ENCODE results near the gene DPH3.

The DPH3 gene

DNA sequence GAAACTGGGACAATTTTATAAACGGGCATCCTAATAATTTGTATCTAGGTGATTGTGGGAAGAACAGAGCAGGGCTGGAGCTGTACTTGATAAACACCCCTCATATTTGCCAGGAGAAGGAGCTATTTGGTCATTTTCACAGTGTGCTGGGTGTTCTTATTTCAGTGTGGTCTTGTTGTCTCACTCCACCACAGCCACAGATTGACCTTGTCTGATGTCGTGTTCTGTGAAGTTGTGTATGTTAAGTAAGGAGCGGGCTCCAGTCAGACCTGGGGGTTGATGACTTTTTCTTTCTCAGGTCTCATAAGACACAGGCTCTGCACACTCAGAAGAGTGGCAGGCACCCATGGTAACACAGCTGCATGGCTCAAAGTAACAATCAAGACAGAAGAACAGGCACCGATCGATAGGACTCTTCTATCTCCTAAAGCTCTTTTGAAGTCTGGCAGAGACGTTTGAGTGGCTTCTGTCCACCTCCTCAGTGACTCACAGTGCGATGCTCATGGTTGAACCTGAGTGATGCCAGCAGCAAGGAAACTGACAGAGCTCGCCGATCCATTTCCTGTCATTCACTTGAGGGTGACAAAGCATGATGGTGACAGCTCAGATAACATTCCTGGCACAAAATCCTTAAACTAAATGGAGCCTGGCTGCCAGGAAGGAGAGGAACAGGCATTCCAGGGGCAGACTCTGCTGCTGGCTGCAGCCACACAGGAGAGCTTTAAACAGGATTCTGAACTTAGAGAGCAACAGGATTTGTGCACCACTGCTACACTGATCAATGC, 20.8 kb downstream of the DPH3 start:
- TF ChIP-seq LEF1 (IDR thresholded peaks at IDR 0.05; ENCODE audit: borderline replicate concordance) (no peak), SUZ12 (IDR thresholded peaks at IDR 0.05) (no peak), CTBP1 (IDR thresholded peaks at IDR 0.05; ENCODE audit: borderline replicate concordance) (no peak), L3MBTL2 (conservative IDR thresholded peaks at IDR 0.05) (no peak), FOXK2 (IDR thresholded peaks at IDR 0.05) (no peak), FOXA1 (IDR thresholded peaks at IDR 0.05) (no peak), BHLHE40 (IDR thresholded peaks at IDR 0.05; ENCODE audit: borderline replicate concordance) (no peak), ELF4 (IDR thresholded peaks at IDR 0.05) (no peak), TARDBP (IDR thresholded peaks at IDR 0.05) (no peak), NFRKB (IDR thresholded peaks at IDR 0.05) (no peak), HDGF (IDR thresholded peaks at IDR 0.05; ENCODE audit: borderline replicate concordance) (no peak)
- TF ChIP-seq, protein P1, sequence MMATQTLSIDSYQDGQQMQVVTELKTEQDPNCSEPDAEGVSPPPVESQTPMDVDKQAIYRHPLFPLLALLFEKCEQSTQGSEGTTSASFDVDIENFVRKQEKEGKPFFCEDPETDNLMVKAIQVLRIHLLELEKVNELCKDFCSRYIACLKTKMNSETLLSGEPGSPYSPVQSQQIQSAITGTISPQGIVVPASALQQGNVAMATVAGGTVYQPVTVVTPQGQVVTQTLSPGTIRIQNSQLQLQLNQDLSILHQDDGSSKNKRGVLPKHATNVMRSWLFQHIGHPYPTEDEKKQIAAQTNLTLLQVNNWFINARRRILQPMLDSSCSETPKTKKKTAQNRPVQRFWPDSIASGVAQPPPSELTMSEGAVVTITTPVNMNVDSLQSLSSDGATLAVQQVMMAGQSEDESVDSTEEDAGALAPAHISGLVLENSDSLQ (IDR thresholded peaks at IDR 0.05): no peak
- CTCF ChIA-PET: interaction anchor here (0.6 kb wide), 1 partner anchor 59 kb away, joined by 4 read pairs; no protein-coding TSS in a partner anchor
- POLR2A ChIA-PET: interaction anchor here (1.7 kb wide), 1 partner anchor 21 kb away, joined by 6 read pairs; the partner anchor contains the start of genes DPH3 and OXNAD1
- no peak for DNase-seq (ENCODE audit: extremely low spot score)

DNA sequence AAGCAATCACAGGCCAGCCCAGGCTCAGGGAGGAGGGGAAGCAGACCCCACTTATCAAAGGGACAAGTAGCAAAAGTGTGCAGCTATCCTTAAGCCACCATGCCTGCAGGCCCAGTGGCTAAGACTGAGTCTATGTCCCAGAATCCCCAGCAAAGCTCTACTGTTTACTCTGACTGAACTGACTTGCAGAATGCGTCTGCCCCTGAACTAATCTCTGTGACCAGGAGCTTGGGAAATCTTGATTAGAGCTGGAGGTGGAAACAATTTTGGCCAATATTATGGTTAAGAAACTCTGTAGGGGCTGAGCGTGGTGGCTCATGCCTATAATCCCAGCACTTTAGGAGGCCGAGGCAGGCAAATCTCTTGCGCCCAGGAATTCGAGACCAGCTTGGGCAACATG, 22.6 kb downstream of the DPH3 start:
- ChIA-PET POLR2A (no interaction called here), CTCF (interaction anchor here (0.6 kb wide), 2 partner anchors 11 to 294 kb away, joined by 3 to 6 read pairs; no protein-coding TSS in a partner anchor)
- no peak for DNase-seq (ENCODE audit: extremely low spot score)
- no peak for TF ChIP-seq ELF4 (IDR thresholded peaks at IDR 0.05)
- TF ChIP-seq FOXK2 (IDR thresholded peaks at IDR 0.05): no peak
- no peak for TF ChIP-seq FOXA1 (IDR thresholded peaks at IDR 0.05)

DNA sequence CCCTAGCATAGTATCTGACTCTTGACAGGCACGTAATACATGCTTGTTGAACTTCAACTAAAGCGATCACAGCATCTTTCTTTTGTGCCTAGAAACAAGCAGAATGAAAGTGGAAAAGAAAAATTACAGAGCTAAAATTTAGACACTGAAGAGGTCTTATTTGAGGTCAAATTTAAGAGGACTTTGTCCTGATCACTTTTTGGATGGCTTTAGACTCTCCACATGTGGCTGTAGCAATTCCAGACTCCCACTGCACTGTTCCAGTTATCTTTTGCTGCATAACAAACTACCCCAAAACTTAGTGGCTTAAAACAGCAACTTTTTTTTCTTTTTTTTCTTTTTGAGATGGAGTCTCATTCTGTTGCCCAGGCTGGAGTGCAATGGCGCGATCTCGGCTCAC, 23.5 kb downstream of the DPH3 start:
- POLR2A ChIA-PET: no interaction called here
- no peak for DNase-seq (ENCODE audit: extremely low spot score)
- CTCF ChIA-PET: no interaction called here
- TF ChIP-seq ARNT (IDR thresholded peaks at IDR 0.05) (no peak), TARDBP (IDR thresholded peaks at IDR 0.05) (no peak), SUZ12 (IDR thresholded peaks at IDR 0.05) (no peak), ZNF384 (IDR thresholded peaks at IDR 0.05) (no peak), ELF4 (IDR thresholded peaks at IDR 0.05) (no peak)

DNA sequence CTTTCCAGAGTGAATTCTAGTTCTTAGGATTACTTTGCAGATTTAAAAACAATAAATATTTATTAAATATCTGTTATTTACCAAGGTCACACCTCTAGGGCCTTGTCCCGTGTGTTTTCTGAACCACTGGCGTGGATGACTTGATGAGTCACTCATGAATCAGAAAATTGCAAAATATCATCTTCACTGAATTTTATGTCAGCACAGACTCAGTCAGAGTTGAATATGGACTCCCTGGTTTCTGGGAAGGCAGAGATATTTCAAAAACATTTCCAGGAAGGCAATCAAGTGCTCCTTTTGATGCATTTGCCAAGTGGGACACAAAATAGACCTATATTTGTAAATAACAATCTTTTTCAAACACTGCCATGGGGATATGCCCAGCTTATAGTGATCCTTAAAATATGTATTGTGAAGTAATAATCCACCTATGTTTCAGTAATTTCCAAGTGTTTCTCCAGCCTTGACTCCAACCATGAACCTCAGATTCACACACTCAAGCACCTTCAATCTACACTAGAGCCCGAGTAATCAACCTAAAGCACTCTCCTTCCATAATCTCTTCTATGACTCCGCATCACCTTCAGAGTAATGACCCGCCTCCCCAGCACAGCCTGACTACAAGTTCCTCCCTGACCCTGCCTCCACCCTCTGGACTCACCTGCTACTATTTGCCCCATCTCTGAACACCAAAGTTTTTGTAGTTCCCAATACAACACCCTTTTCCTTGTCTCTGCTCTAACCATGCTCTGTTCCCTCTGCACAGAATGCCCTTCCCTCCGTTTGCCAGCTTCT, 24.3 kb downstream of the DPH3 start:
- ChIA-PET POLR2A (no interaction called here), CTCF (no interaction called here)
- TF ChIP-seq FOXM1 (IDR thresholded peaks at IDR 0.05; ENCODE audit: borderline replicate concordance) (no peak), L3MBTL2 (conservative IDR thresholded peaks at IDR 0.05) (no peak), ARNT (IDR thresholded peaks at IDR 0.05) (no peak)
- DNase-seq (ENCODE audit: extremely low spot score): no peak

DNA sequence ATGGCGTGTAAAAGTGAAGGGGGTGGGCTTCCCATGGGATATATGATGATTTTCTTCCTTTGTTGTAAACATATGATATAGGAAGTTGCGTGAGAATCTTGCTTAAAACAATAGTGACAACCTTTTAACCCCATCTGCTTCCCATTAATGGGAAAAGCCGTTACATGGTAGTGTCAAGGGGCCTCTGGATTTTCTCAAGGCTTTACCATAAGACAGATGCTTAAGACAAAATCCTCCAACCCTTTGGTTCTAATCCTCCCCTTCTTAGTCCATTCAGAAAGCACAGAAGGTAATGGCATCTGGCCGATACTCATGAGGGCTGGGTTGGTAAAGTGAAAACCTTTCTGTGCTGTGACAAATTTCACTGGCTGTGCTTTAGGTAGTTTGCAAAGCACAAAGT, 25.0 kb downstream of the DPH3 start:
- TF ChIP-seq TARDBP (IDR thresholded peaks at IDR 0.05) (no peak), L3MBTL2 (conservative IDR thresholded peaks at IDR 0.05) (no peak), BHLHE40 (IDR thresholded peaks at IDR 0.05; ENCODE audit: borderline replicate concordance) (no peak), FOXK2 (IDR thresholded peaks at IDR 0.05) (no peak), FOXM1 (IDR thresholded peaks at IDR 0.05; ENCODE audit: borderline replicate concordance) (no peak), ELF4 (IDR thresholded peaks at IDR 0.05) (no peak), SP1 (IDR thresholded peaks at IDR 0.05) (no peak), ARNT (IDR thresholded peaks at IDR 0.05) (no peak), HDGF (IDR thresholded peaks at IDR 0.05; ENCODE audit: borderline replicate concordance) (no peak)
- ChIA-PET POLR2A (no interaction called here), CTCF (no interaction called here)
- no peak for DNase-seq (ENCODE audit: extremely low spot score)

DNA sequence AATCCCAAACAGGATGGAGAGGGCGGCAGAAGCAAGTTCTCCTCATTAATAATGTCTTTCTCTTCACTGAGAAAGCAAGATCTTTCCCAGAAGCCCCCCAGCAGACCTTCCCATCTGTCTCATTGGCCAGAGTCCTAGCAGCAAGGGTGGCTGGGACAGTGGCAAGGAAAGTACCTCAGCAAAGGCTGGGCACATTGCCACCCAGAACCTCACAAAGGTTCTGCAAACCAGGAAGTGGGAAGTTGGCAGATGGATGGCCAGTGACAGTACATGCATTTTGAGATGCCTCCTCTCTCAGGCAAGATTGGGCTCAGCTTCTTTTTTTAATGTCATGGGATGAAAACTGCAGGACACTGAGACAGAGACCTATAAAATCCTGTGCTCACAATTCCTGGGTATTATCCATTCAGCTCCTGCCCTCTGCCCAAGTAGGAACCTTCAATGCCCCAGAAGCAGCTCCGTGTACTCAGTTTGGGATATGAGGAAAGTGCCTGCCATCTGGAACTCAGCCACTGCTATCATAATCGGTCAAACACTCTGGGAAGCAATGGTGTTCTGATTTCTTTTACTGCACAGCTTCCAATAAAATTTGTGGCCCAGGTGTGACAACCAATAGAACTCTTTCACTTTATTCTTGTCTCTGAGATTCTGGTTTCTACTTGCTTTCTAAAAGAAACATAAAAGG, 25.5 kb downstream of the DPH3 start:
- TF ChIP-seq ARNT (IDR thresholded peaks at IDR 0.05): no peak
- TF ChIP-seq SUZ12 (IDR thresholded peaks at IDR 0.05): no peak
- no peak for TF ChIP-seq ZNF384 (IDR thresholded peaks at IDR 0.05)
- no peak for TF ChIP-seq BHLHE40 (IDR thresholded peaks at IDR 0.05; ENCODE audit: borderline replicate concordance)
- no peak for TF ChIP-seq L3MBTL2 (conservative IDR thresholded peaks at IDR 0.05)
- TF ChIP-seq ELF4 (IDR thresholded peaks at IDR 0.05): no peak
- CTCF ChIA-PET: no interaction called here
- no peak for DNase-seq (ENCODE audit: extremely low spot score)
- POLR2A ChIA-PET: no interaction called here

DNA sequence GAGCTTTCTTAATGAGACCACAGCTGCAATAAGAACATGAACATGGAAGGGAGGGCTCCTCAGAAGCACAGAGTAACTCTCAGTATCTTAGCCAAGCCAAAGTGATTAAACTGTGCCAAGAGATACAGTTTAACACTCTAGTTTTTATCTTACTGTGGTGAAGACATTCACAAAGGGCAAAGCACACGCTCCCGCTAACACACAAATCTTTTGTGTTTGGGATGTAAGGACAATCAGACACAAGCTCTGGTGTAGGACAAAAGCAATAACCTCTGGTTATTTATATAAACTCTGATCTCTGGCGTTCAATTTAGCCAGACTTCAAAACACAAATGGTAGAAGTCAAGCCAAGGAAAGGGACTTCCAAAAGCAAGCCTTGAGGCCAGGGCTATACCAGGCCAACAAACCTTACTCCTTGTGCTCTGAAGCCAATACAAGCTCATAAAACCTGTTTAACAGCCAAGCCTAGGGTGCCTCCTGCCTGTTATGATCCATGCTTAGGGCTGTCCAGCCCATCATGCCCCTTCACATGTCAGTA, 27.8 kb downstream of the DPH3 start:
- CTCF ChIA-PET: interaction anchor here (0.6 kb wide), 1 partner anchor 11 kb away, joined by 3 read pairs; no protein-coding TSS in a partner anchor
- POLR2A ChIA-PET: no interaction called here
- TF ChIP-seq NFRKB (IDR thresholded peaks at IDR 0.05) (no peak), FOXM1 (IDR thresholded peaks at IDR 0.05; ENCODE audit: borderline replicate concordance) (no peak), ZNF384 (IDR thresholded peaks at IDR 0.05) (no peak), HDGF (IDR thresholded peaks at IDR 0.05; ENCODE audit: borderline replicate concordance) (no peak), TARDBP (IDR thresholded peaks at IDR 0.05) (no peak), FOXK2 (IDR thresholded peaks at IDR 0.05) (no peak), BHLHE40 (IDR thresholded peaks at IDR 0.05; ENCODE audit: borderline replicate concordance) (no peak), FOXA1 (IDR thresholded peaks at IDR 0.05) (no peak), L3MBTL2 (conservative IDR thresholded peaks at IDR 0.05) (no peak), CTBP1 (IDR thresholded peaks at IDR 0.05; ENCODE audit: borderline replicate concordance) (no peak), ELF4 (IDR thresholded peaks at IDR 0.05) (no peak), SUZ12 (IDR thresholded peaks at IDR 0.05) (no peak), LEF1 (IDR thresholded peaks at IDR 0.05; ENCODE audit: borderline replicate concordance) (no peak), SP1 (IDR thresholded peaks at IDR 0.05) (no peak), ARNT (IDR thresholded peaks at IDR 0.05) (no peak)
- TF ChIP-seq, protein P1 (IDR thresholded peaks at IDR 0.05): no peak
- no peak for DNase-seq (ENCODE audit: extremely low spot score)

Data from HEK293T (cell line).